Inflammatory macrophage treated with lipopolysaccharide for 4 hours (primary cell): Measurements from ENCODE around the gene SLC6A12.
"Not testable (repeated sequence)": the region's sequence is repeated elsewhere in the genome, so short reads cannot be mapped to it uniquely, and the experiment has no call there.

Source experiments
- DNase-seq: peaks from one replicate; pipeline ENCODE4 v3.0.0-alpha.2; 2020

The SLC6A12 gene

GRCh38 chr12:214003-214741 is at the start of gene SLC6A12:
SLC6A12 (minus strand) TSS chr12:214157; CDS start chr12:209986, 4,171 bp downstream.
- peak; percentile 69 for DNase-seq

GRCh38 chr12:263574-263973 is 49.6 kb upstream of the SLC6A12 start:
- no peak for DNase-seq

GRCh38 chr12:262817-263216 is 48.9 kb upstream of the SLC6A12 start, which contains the start of gene SLC6A13:
SLC6A13 (minus strand) TSS chr12:262836; CDS start chr12:260052, 2,784 bp downstream.
- no peak for DNase-seq

- DNase-seq, result no peak
These were observed 48.2 kb upstream of the SLC6A12 start for GRCh38 chr12:262113-262512.

GRCh38 chr12:257521-258321 is 43.8 kb upstream of the SLC6A12 start:
- DNase-seq, result no peak

- no peak for DNase-seq
These were observed 43.0 kb upstream of the SLC6A12 start for GRCh38 chr12:256958-257357.

GRCh38 chr12:256225-256624 is 42.3 kb upstream of the SLC6A12 start:
- no peak for DNase-seq

GRCh38 chr12:254912-255311 is 41.0 kb upstream of the SLC6A12 start:
- no peak for DNase-seq

GRCh38 chr12:254039-254438 is 40.1 kb upstream of the SLC6A12 start:
- no peak for DNase-seq

- no peak for DNase-seq
These were observed 39.3 kb upstream of the SLC6A12 start for GRCh38 chr12:253116-253831.

GRCh38 chr12:252636-253035 is 38.7 kb upstream of the SLC6A12 start:
- DNase-seq, result no peak

- DNase-seq, result no peak
These were observed 33.3 kb upstream of the SLC6A12 start for GRCh38 chr12:247271-247670.

GRCh38 chr12:243381-243780 is 29.4 kb upstream of the SLC6A12 start:
- DNase-seq, result no peak

GRCh38 chr12:242496-242895 is 28.5 kb upstream of the SLC6A12 start:
- DNase-seq, result no peak

- no peak for DNase-seq
These were observed 27.3 kb upstream of the SLC6A12 start for GRCh38 chr12:241266-241665.

- DNase-seq, result no peak
These were observed 26.6 kb upstream of the SLC6A12 start for GRCh38 chr12:240566-240965.

GRCh38 chr12:238736-239398 is 24.9 kb upstream of the SLC6A12 start:
- no peak for DNase-seq

GRCh38 chr12:238116-238515 is 24.2 kb upstream of the SLC6A12 start:
- no peak for DNase-seq

- no peak for DNase-seq
These were observed 23.3 kb upstream of the SLC6A12 start for GRCh38 chr12:237026-237815.

- no peak for DNase-seq
These were observed 22.5 kb upstream of the SLC6A12 start for GRCh38 chr12:236445-236844.

GRCh38 chr12:235967-236366 is 22.0 kb upstream of the SLC6A12 start:
- not testable (repeated sequence) for DNase-seq

GRCh38 chr12:234891-235415 is 21.0 kb upstream of the SLC6A12 start:
- DNase-seq, result no peak
